Stimulated activated CD4-positive, alpha-beta T cell treated with anti-CD3 and anti-CD28 coated beads, TNF-alpha, amount 100 ng/mL, for 24 hours (primary cell): ENCODE measurements around the gene TAMM41.
"Not testable (repeated sequence)": the region's sequence is repeated elsewhere in the genome, so short reads cannot be mapped to it uniquely, and the experiment has no call there.

Experiments used
- DNase-seq, 3 experiments: peaks; one replicate each; pipeline ENCODE4 v3.0.0-alpha.2; 2020; ENCODE audit warnings: low read depth in 3 of 3

The TAMM41 gene

GRCh38 chr3:11814663-11815062 lies 32.0 kb downstream of the TAMM41 start:
- DNase-seq, result no peak

- DNase-seq, result no peak
Observed at GRCh38 chr3:11810276-11810675, 36.4 kb downstream of the TAMM41 start.

- no peak for DNase-seq
Observed at GRCh38 chr3:11808231-11808630, 38.5 kb downstream of the TAMM41 start.

DNA sequence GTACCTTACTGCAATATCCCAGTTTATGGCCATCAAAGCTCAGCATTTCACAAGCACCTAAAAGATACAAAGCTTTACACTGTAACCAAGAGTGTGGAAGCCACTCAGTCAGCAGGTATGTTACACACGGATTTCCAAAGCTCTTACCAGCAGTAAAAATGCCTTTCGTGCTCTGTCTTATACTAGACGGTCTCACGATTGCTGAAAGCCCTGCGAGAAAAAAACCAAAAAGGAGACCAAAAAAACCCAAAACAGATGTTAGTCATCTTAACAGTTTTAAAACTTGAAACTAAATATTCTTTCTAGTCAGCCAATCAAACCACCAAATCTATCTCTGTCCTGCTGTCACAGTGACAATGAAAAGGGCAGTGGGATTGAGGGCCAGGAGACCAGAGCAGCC lies 39.0 kb downstream of the TAMM41 start:
- no peak for DNase-seq

DNA sequence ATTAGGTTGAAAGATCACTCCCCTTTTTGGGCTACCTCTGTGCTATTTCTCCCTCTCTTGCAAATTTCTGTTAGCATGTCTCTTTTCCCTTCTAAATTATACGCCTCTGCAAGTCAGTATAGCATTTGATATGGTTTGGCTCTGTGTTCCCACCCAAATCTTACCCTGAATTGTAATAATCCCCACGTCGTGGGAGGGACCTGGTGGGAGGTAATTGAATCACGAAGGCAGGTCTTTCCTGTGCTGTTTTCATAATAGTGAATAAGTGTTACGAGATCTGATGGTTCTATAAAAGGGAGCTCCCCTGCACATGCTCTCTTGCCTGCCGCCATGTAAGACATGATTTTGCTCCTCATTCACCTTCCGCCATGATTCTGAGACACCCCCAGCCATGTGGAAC lies 41.0 kb downstream of the TAMM41 start:
- DNase-seq, result no peak

GRCh38 chr3:11803977-11804892 lies 42.5 kb downstream of the TAMM41 start:
- peak in 1 of 3 experiments; percentile 19 for DNase-seq

DNA sequence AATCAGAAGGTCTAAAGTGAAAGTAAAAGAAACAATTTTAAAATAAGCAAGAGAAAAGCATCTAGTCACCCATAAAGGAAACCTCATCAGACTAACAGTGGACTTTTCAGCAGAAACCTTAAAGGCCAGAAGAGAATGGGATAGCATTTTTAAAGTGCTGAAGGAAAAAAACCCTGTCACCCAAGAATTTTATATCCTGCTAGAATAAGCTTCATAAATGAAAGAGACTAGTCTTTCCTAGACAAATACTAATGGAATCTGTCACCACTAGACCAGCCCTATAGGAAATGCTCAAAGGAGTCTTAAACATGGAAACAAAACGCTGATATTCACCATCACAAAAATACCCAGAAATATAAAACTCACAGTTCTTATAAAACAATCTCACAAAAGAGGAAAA lies 46.9 kb downstream of the TAMM41 start:
- no peak for DNase-seq

- no peak for DNase-seq
Observed at GRCh38 chr3:11794927-11795326, 51.8 kb downstream of the TAMM41 start.

GRCh38 chr3:11791339-11792200 lies 55.1 kb downstream of the TAMM41 start:
- no peak for DNase-seq

- no peak for DNase-seq
Observed at GRCh38 chr3:11789412-11789811, 57.3 kb downstream of the TAMM41 start.

- no peak for DNase-seq
Observed at GRCh38 chr3:11784971-11785377, 61.7 kb downstream of the TAMM41 start.

DNA sequence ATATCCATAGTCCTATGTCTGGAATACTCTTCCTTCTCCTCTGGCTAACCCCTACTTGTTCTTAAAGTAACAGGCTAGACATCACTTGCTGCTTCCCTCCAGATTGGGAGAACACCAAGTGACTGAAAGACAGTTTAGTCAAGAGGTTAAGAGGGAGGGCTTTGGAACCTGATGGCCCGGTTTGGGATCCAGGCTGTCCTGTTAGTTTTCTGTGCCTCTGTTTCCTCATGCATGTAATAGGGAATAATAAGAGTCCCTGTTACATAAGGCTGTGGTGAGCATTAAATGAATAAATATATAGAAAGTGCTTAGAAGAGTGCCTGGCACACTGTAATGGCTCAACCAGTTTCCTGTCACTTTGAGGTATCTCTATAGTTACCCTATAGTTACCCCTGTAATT lies 66.3 kb downstream of the TAMM41 start:
- DNase-seq, result no peak

DNA sequence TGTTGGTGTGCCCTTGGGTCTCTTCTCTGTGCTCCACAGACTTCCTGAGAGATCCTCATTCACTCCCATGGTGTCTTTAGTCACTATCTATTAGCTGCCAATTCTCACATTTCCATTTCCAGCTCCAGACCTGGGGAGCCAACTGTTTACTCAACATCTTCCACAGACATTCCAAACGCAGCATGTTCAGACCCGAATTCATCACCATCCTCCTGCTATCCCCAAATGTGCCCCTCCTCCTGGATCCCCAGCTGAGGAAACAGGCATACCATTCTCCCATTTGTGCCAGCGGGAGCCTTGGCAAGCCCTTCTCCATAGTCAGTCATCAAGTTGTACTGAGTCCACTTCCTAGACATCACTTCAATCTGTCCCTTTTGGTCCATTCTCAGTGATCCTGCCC lies 67.1 kb downstream of the TAMM41 start:
- DNase-seq, result no peak

DNA sequence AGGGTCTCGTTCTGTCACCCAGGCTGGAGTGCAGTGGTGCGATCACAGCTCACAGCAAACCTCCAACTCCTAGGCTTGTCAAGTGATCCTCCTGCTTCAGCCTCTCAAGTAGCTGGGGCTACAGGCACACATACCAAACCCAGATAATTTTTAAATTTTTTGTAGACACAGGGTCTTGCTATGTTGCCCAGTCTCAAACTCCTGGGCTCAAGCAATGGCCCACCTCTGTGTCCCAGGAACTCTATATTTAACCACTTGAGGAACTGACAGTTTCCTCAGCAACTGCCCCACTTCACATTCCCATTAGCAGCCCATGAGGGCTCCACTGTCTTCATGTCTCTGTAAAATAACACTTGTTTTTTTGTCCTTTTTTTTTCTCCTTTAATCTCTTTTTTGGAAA lies 68.4 kb downstream of the TAMM41 start:
- DNase-seq, result no peak

- DNase-seq, result no peak
Observed at GRCh38 chr3:11776346-11776745, 70.3 kb downstream of the TAMM41 start.

- no peak for DNase-seq
Observed at GRCh38 chr3:11775493-11775892, 71.2 kb downstream of the TAMM41 start.

DNA sequence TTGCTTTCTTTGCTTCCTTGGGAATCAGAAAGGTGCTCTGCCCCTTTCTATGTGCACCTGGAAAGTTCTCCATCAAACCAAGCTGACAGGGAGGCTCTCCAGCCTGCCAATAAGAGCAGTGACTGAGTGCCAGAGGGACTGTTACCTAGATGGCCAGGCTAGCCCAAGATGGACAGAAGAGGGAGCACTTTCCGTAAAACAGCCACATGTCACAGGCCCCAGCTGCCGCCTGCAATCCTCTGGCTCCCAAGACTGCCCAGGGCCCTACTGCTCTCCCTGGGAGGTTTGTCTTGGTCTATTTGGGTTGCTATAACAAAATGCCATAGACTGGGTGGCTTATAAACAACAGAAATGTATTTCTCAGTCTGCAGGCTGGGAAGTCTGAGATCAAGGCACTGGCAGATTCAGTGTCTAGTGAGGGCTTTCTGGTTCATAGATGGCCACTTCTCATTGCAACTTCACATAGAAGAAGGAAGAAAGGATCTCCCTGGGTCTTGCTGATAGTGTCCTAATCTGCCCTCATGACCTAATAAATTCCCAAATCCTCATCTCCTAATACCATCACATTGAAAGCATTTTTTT lies 72.3 kb downstream of the TAMM41 start:
- no peak for DNase-seq

GRCh38 chr3:11771931-11772330 lies 74.8 kb downstream of the TAMM41 start:
- not testable (repeated sequence) for DNase-seq

DNA sequence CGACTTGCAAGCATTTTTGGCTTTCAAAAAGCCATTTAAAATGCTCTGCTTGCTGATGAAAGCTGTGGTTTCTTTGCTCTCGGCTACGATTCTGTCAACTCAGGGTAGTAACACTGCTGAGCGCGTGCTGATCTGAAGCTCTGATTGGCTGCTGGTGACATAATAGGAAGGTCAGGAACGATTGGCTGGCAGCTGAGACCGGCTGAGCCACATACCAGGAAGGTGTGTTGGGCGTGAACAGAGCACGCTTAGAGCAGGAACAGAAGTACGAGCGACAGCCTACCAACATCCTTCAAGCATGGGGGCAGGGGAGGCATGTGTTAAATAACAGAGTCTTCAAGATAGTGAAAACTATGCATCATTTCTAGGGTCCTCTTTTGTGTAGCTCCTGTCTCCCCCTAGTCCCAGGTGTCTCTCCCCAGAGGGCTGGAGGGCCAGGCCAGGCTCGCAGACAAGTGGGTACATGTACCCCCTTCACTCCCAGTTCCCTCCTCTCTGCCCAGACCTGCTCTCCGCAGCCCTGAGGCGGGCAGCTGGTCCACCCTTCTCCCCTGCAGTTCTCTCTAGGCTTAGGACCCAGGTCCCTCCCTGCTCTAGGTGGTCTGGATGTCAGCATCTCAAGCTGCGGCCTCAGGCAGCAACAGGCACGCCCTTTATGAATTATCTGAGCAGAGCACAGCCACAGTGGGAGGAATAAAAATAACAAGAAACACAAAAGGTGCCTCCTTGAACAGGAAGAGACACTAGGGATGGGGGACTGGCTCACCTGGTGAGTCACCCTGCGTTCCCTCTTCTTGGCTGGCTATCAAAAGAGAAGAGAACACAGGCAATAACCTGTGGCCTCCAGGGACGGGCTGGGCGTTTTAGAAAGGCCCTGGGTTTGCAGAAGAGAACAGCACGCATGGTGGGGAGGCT lies 76.0 kb downstream of the TAMM41 start:
- peak; percentile 45 to 70 (median 57) for DNase-seq

- no peak for DNase-seq
Observed at GRCh38 chr3:11769704-11770476, 76.8 kb downstream of the TAMM41 start.
